GF-D8 (cell line): ENCODE measurements around the gene CKMT2.

ENCODE experiments used
- DNase-seq: peaks from one replicate; lab custom pipeline; 2025; lab: John Stamatoyannopoulos, UW

CKMT2 gene

DNA sequence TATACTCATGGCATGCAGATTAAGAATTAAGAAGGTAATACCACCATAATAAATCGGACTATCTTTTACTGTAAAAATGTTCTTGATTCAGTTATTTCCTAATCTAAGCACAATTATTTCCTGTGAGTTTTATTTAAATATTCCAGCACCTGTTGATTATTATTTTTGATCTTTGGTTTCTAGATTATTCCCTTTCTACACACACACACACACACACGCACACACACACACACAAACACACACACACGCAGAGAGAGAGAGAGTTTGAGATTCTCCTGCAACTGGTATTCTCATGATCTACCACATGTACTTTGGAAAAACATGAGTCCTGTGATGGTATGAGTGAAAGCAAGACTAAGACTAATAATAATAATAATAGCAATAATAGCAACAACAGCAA, 17.0 kb upstream of the CKMT2 start:
- no peak for DNase-seq

- no peak for DNase-seq
Measured at GRCh38 chr5:81219389-81219788, 13.7 kb upstream of the CKMT2 start.

GRCh38 chr5:81222285-81222684, 10.8 kb upstream of the CKMT2 start:
- no peak for DNase-seq

GRCh38 chr5:81225463-81225862, 7.7 kb upstream of the CKMT2 start:
- DNase-seq, result no peak

DNA sequence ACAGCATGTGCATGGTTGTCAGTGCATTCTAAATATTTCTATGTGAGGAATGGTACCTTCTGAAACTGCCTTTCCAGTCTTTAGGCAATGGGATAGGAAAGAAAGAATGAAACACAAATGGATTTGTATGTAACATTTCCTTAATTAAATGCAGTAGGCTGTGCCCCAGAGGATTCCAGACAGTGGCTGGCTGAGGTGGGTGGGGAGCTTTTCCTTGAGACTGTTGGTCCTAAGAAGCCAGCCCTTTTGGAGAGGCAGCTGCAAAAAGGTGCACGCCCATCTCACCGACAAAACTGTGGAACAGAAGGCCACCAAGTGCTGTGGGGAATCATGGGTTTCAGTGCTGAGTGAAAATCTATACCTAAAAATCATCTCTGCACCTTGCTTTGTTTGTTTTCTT, 6.8 kb upstream of the CKMT2 start:
- DNase-seq, result no peak

DNA sequence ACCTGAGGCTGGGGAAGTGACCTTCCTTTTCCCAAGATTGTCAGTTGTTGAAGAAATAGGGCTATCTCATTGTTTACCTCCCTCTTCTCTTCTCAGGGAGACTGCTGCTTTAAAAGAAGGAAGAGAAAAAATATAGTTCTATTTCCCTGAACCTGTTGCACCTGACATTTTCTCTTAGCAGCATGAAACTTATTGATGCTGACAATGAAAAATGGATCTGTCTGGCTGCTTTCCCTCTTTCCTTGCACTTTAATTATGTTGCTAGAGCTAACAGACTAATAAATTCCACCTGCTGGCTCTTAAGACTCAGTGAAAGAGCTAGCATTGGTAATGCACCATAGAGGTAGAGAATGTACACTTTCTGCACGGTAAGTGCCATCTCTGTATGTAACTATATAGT, 6.2 kb upstream of the CKMT2 start:
- DNase-seq, result no peak

- no peak for DNase-seq
Measured at GRCh38 chr5:81228084-81228483, 5.0 kb upstream of the CKMT2 start.

- DNase-seq, result no peak
Measured at GRCh38 chr5:81230416-81230815, 2.7 kb upstream of the CKMT2 start.

GRCh38 chr5:81232464-81233079, 550 bp upstream of the CKMT2 start:
- DNase-seq, result no peak

GRCh38 chr5:81234299-81234698, 1.2 kb downstream of the CKMT2 start:
- DNase-seq, result no peak

DNA sequence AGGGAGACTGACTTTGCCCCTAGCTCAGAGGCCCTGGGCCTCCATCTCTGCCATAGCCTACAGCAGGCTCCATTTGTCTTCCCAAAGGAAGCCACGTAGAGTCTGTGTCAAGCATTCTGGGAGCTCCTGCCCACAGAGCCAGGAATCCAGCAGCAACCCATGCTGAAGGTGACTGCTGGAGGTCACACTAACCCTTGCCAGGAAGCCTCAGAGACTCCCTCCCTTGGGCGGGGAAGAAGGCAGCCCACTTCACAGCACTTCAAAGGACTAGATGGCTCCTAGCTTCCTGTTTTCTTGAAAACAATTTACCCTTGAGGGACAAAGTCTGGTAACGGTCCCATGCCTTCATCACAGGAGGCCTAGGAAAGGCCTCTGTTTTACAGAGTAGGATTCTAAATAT, 1.7 kb downstream of the CKMT2 start:
- no peak for DNase-seq

GRCh38 chr5:81235287-81236072, 2.4 kb downstream of the CKMT2 start:
- no peak for DNase-seq

DNA sequence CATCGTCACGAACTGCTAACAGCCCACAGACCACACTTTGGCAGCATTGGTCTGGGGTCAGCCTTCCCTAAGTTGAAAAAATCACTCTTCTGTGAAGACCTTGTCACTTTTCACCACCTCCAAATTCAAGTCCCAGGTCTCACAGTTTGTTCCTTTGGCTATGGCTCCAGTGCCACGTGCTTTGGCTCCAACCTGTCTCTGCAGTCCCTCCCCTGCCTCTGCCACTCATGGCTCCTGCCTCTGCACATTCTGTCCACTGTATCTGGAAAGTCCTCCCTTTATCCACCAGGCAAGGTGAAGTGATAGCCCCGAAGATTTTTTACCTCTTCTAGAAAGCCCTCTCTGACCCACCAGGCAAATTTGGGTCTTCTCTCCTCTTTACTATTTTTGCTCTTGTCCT, 5.3 kb downstream of the CKMT2 start:
- DNase-seq, result no peak

DNA sequence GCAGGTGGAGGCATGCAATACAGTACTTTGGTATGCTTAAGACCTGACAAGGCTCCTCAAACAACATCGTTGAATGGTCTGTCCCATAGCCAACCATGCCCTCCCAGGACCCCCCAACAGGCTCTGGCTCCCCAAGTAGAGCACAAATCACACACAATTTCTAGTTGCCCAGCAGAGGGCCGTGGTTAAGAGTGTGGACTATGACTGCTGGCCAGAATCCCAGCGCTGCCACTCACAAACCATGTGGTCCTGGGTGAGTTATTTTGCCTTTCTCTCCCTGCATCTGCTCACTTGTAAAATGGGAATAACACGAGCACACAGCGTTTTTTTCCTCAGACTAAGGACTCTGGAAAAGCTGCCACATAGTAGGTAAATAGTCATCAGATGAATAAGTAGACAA, 6.5 kb downstream of the CKMT2 start:
- no peak for DNase-seq

GRCh38 chr5:81241001-81241400, 7.9 kb downstream of the CKMT2 start:
- no peak for DNase-seq

GRCh38 chr5:81241961-81242648, 9.0 kb downstream of the CKMT2 start:
- no peak for DNase-seq

GRCh38 chr5:81242906-81243436, 9.8 kb downstream of the CKMT2 start:
- no peak for DNase-seq

DNA sequence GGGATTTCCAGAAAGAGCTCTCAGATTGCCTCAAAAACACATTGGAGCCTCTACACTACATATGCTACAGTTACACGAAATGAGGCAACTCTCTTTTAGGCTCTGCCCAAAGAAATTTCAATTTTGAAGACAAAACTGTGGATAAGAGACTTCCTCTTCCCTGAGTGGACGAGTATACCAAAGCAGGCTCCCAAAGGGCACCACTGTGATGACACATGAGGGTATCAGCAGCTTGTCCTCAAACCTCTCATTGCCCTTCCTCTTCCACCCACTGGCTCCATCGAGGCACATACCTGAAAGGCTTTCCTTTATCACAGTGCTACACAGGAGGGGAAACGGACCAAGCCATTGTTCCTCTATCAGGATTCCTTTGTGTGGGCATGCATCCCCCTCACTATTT, 11.3 kb downstream of the CKMT2 start:
- DNase-seq, result no peak

DNA sequence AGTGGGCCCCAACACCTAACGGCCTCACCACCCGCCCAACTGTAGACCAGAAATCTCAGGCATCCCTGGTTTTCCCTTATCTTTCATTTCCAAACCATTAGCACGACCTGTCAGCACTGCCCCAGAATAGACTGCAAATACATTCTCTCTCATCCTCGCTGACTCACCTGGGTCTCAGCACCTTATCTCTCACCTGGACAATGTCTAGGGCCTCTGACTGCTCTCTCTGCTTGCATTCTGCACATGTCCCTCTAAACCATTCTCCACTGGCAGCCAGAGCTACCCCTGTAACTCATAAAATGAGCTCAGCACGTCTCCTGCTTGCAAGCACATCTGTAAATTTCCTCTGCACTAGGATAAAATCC, 12.7 kb downstream of the CKMT2 start:
- DNase-seq, result no peak

DNA sequence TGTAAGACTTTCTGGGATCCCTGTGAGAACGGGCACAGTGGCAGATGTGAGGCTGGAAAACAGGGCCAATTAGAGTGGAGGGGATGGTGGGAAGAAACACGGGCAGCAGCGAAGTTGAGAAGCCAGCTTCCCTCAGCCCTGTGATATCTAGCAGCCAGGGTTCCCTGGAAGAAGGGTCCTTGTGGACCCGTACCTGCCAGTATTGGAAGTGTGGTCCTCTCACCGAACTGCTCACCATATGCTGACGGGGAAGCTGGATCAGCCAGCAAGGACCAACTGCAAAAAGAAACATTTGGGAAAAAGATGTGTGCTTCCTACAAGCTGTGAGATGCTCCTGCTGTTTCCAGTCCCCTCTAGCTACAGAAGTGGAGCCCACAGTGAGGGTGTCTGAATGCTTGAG, 13.6 kb downstream of the CKMT2 start:
- DNase-seq, result no peak

- no peak for DNase-seq
Measured at GRCh38 chr5:81247441-81247972, 14.4 kb downstream of the CKMT2 start.

GRCh38 chr5:81249240-81249639, 16.1 kb downstream of the CKMT2 start:
- no peak for DNase-seq

DNA sequence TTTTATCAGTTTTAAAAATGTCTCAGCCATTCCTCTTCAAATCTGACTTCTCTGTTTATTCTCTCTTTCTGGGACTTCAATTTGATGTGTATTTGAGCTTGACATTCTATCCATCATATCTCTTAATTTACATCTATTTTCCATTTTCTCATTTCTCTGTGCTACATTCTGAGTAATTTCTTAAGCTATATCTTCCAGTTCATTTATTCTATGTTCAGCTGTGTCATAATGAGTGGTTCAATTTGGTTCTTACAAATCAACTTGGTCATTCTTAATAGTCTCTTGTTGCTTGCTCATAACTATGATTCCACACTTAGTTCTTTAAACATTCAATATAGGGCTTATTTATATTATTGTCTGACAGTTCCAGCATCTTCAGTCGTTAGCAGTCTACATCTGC, 16.9 kb downstream of the CKMT2 start:
- no peak for DNase-seq
